T-helper 2 cell (primary cell): ENCODE results near the gene DTYMK.

Experiments
- DNase-seq, 5 experiments: peaks; one replicate each; pipeline versions ENCODE4 v3.0.0 to v3.0.0-alpha.2; 2012 to 2022

The DTYMK gene

DNA sequence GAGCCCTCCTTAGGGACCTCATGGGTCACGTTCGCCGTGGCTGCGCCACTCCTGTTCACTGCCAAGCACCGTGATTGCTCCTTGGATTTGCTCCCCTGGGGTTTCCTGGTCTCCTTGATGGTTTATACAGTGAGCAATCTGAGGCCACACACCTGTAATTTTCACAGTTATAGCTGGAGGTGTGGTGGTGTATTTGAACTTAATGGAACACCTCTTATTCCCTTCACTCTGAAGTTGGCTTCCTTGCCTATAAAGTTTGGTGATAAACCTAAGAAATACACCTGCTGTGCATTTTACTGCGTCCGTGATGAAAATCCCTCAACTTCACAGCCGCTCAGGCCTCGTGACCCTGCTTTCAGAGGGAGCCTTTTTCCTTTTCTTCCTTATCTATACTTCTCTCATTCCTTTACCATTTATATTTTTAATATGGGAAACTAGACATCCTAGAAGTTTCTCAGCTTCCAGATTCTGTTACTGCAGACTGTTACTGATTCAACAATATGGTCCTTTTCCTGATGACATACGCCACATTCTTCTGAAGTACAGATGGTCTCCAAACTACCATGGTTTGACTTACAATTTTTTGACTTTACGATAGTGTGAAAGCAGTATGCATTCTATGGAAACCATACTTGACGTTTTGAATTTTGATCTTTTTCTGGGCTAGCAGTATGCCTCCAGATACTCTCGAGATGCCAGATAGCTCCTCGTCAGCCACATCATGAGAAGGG, 40.5 kb downstream of the DTYMK start:
- no peak for DNase-seq

DNA sequence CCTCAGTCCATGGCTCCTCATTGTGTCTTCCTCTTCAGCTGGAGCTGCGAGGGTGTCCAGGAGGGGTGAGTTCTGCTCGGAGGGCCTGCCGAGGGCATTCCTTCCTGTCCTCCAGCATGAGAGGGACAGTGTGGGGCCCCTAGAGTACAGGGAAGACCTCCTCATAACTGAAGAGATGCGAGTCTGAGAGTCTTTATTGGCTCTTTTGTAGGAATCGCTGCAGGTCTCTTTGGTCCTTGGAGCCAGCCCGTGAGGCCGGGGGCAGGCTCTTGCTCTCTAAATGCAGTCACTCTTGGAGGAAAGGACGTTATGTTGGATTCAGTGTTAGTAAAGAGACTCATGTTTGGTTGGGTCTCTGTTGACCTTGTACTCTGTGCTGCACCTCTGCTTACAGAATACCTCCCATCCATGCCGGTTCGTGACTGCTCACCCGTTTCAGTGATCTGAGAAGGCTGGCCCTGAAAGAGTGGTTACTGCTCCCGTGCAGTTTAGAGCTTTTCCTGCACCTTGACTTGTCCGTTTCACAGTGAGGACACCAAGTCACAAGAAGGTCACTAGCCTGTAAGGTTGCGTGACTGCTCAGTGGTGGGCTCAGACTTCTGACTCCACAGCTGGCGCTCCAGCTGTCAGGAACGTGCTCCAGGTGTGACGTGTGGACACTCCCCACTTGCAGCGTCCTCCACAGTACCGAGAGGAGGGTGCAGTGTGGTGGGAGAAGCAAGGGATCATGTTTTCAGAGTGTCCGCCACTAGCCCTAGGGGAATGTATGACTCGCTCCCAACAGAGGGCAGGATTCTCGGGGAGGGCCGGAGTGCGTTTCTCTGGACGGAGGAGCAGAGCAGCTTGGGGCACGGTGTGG, 41.3 kb downstream of the DTYMK start:
- DNase-seq = no peak

DNA sequence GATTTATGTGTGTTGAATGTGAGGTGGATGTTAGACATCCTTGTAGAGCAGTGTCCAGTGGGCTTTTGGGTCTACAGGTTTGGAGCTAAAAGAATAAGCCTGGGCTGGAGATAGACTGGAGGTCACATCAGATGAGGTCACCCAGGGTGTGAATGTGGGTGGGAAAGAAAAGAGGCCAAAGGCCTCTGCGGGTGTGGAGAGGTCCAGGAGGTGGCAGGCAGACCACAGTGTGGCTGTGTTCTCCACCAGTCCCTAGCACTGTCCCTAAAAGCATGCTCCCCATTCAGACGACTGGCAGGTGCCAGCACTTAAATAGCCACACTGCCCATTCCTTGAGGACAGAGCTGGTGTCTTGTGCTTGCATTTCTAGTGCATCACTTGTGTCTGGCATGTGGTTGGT, 45.0 kb downstream of the DTYMK start:
- DNase-seq = no peak

- no peak for DNase-seq
Observed at GRCh38 chr2:241640165-241640795, 46.3 kb downstream of the DTYMK start.

DNA sequence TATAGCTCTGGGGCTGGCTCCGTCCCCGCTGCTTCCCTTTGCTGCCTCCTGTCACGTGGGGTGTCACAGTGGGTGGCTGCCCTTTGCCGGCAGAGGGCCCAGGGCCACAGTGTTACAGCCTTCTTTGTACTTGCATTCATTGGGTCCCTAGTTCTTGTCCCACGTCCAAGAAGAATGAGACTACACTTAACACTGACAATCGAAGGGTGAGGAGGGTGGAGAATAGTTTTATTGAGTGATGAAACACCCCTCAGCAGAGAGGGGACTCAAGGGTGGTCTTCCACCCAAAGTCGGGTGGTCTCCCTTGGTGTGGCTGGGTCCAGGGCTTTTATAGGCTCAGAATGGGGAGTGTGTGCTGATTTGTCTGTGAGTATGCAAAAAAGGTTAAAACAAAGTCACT, 47.2 kb downstream of the DTYMK start:
- DNase-seq = no peak

DNA sequence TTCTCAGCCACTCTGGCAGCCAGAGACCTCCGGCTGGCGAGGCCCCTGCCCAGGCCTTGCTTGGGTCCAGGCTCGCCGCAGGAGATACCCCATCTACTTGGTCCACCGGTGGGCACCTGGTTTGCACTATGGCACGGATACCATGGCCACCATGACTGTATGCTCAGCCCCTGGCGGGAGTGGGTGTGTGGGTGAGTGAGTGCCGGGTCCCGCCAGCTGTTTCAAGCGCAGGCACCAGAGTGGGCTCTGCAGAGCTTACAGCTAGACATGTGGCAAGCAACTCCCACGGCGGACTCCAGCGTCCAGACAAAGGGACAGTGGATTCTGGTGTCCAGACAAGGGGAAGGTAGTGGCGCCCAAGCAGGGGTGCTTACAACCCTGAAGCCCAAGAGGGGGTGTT, 47.7 kb downstream of the DTYMK start:
- DNase-seq = no peak

- peak in 2 of 5 experiments; percentile 24 to 40 for DNase-seq
Observed at GRCh38 chr2:241637795-241638660, 48.6 kb downstream of the DTYMK start.

DNA sequence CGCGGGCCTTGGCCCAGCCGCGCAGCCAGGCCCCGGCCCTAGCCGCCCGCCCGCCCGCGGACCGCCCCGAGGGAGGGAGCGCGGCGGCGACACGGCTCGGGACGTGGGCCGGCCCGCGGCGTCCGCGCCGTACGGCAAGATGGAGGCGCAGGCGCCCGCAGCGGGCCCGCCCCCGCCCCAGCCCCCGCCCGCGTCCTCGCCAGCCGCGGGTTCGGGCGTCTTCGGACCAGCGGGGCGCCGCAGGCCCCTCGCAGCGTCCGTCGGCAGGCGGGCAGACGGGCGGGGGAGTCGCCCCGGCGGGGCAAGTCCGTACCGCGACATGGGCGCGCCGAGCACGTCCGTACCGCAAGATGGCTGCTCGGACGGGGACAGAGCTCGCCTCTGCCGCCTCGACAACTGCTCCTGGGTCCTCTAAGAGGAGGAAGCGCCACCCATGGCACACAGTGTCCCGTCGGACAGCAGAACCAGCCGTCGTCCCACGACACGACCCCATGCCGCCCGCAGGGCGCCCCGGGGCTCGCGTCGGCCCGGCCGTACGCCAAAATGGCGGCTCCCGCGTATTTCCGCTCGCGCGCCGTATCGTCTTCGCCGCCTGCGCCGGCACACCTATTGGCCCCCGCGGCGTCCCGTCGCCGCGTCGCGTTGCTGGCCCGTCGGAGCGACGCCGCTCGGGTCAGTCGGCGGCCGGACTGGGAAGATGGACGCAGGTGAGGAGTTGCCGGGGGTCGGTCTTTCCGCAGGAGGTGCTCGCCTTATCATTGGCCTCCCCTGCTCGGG, 49.4 kb downstream of the DTYMK start, which contains the start of the genes ATG4B and THAP4:
TSS of gene ATG4B (plus strand) at position 676 of the 777 bp plus-strand sequence. CDS start at position 698, 22 bp downstream.
TSS of gene THAP4 (minus strand) at position 141 of the 777 bp plus-strand sequence. CDS start 141 bp downstream, outside the sequence.
- DNase-seq = peak; percentile 52 to 87 (median 69)

- peak in 4 of 5 experiments; percentile 7 to 41 (median 18) for DNase-seq
Observed at GRCh38 chr2:241636182-241637017, 50.2 kb downstream of the DTYMK start.

- no peak for DNase-seq
Observed at GRCh38 chr2:241635756-241636155, 50.9 kb downstream of the DTYMK start.

GRCh38 chr2:241633561-241633960, 53.1 kb downstream of the DTYMK start:
- DNase-seq = no peak

DNA sequence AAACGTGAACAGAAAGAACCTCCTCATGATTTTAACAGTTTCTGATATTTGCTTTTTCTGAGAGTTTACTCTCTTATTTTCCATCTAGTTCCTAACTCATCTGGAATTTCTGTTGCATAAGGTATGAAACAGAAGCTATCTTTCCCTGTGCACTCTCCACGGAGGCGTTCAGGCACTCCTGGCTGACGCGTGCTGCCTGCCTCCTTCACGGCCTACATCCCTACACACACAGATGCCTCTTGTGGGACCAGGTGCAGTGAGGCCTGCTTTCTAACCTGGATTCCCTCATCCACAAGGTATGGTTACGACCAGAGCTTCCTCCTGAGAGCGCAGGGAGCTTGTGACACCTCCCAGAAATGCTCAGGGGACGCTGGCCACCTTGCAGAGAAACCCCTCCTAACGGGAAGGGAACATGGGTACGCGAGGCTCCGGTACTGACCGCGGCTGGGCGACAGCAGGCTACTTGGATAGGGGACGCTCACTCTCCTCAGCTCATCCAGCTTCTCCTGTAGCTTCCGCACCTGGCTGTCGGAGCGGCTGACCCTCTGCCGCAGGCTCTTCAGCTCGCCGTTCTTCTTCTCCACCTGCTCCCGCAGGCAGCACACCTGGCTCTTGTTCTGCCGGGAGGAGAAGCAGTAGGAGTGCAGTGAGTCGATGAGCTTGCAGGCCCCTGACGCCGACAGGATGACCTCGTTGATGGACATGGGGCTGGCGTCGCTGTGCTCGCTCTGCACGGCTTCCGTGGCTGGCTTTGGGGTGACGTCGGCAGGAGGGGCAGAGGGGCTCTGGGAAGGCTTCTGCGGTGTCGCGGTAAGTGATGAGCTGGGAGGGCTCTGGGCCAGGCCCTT, 53.9 kb downstream of the DTYMK start:
- no peak for DNase-seq

DNA sequence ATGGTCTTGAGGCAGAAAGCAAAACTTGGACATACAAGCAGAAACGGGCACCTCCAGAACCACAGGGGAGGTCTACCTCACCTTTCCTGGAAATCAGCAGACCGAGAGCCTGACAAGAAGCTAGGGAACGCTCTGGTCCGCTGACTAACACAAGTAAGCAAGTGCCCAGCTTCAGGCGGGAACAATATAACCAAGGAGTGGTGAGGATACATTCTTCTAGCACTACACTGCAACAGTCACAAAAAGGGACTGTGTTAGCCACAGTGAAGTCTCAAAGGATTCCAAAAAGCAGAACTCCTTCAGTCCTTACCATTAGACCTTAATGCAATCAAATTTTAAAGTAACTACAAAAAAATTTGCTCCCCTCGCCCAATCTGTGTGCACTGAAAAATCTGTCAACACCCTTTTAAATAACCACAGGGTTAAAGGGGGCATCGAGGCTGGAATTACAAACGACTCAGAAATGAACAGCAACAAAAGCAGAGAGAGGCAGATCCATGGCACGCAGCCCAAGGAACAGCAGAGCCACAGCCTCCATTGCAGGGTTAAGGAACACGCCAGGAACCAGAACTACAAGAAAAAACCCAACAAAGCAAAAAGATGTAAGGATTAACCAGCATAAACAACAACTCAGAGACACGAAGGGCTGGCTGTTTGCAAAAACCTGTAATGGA, 56.7 kb downstream of the DTYMK start:
- DNase-seq = no peak

DNA sequence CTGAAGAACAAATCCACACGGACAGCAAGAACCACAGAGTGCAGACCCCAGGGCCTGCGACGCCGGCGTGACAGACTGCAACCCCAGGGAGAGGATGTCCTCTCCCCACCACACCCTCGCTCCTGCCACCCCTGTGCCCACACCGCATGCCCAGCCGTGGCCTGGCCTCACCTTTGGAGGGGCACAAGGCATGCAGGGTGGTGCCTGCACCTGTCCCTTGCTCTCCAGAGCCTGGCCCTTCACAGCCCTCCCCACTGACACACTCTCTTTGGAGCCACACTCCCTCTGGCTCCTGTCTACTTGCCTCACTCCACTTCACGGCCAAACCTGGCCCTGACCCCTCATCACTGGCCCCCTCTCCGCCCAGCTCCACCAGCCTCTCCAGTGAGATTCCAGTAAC, 58.9 kb downstream of the DTYMK start:
- DNase-seq = no peak
